ENCODE results near the gene MAP3K12. TPM values are rescaled to one million over a fixed set of nuclear protein-coding genes. Genes with fewer than 3 reads are reported as not detected.
A peak's percentile ranks its signal among the peaks of the same experiment; 100 is the strongest.

MAP3K12 gene
- total RNA-seq, 1 experiment from 2014 or later: 14.7 TPM

GRCh38 chr12:53496752-53497032, 2.6 kb downstream of the MAP3K12 start:
- Histone ChIP-seq H3K9me3 (ENCODE audit: insufficient read depth, low read depth) (no peaks in the 10 kb centered on the region), H3K27me3 (ENCODE audit: insufficient read depth, low read depth) (no peaks in the 10 kb centered on the region), H4K20me1 (ENCODE audit: insufficient read depth) (no peaks in the 10 kb centered on the region), H3F3A (ENCODE audit: insufficient read depth, low read depth) (peaks cover 34% of the 10 kb centered on the region), H3K4me2 (peak overlapping the region; percentile 5), H3K9me2 (ENCODE audit: insufficient read depth) (no peaks in the 10 kb centered on the region), H3K4me1 (replicated peaks; ENCODE audit: insufficient read depth) (peaks cover 25% of the 10 kb centered on the region; the same call in 1 of the 2 replicates), H3K4me3 (no peak overlapping the region), H3K27ac (no peak overlapping the region), H3K79me2 (ENCODE audit: low read depth) (peaks cover 3% of the 10 kb centered on the region), H2AFZ (no peak overlapping the region), H3K36me3 (ENCODE audit: low read depth) (no peaks in the 10 kb centered on the region)
- no peak for DNase-seq
- POLR2A ChIA-PET (ENCODE audit: unreplicated experiment): interaction anchor here (0.7 kb wide), 1 partner anchor 398 kb away, joined by 4 read pairs; no protein-coding TSS in a partner anchor
- CTCF ChIA-PET: interaction anchor here (0.7 kb wide), 1 partner anchor 510 kb away, joined by 3 read pairs; no protein-coding TSS in a partner anchor
- TSS peak; percentile 20 for BruUV-seq (replicated peaks)
- TF ChIP-seq EZH2 (IDR thresholded peaks at IDR 0.05; ENCODE audit: low read depth) (no peak), CTCF (conservative IDR thresholded peaks at IDR 0.05) (no peak)
- intact Hi-C loops (cut with micrococcal nuclease; ENCODE audit: unreplicated experiment): no loop called here

GRCh38 chr12:53495903-53496751, 3.1 kb downstream of the MAP3K12 start:
- no peaks in the 10 kb centered on the region for H3K9me2 ChIP-seq (ENCODE audit: insufficient read depth)
- POLR2A ChIA-PET (ENCODE audit: unreplicated experiment): interaction anchor here (0.6 to 0.7 kb wide), 3 partner anchors 175 to 580 kb away, joined by 4 to 5 read pairs (median 4); no protein-coding TSS in a partner anchor
- peak; percentile 48 to 78 for DNase-seq
- no peak overlapping the region for H3K27ac ChIP-seq
- no peaks in the 10 kb centered on the region for H4K20me1 ChIP-seq (ENCODE audit: insufficient read depth)
- CTCF ChIA-PET: no interaction called here
- BruUV-seq (replicated peaks): no TSS peak
- H3K4me1 ChIP-seq (replicated peaks; ENCODE audit: insufficient read depth): peaks cover 25% of the 10 kb centered on the region; the same call in 1 of the 2 replicates
- no peaks in the 10 kb centered on the region for H3K27me3 ChIP-seq (ENCODE audit: insufficient read depth, low read depth)
- no peak overlapping the region for H2AFZ ChIP-seq
- H3F3A ChIP-seq (ENCODE audit: insufficient read depth, low read depth): peaks cover 34% of the 10 kb centered on the region
- H3K79me2 ChIP-seq (ENCODE audit: low read depth): no peaks in the 10 kb centered on the region
- H3K4me2 ChIP-seq: peak overlapping the region; percentile 5
- no peak for TF ChIP-seq CTCF (conservative IDR thresholded peaks at IDR 0.05)
- TF ChIP-seq EZH2 (IDR thresholded peaks at IDR 0.05; ENCODE audit: low read depth): no peak
- H3K4me3 ChIP-seq: no peak overlapping the region
- intact Hi-C loops (cut with micrococcal nuclease; ENCODE audit: unreplicated experiment): no loop called here
- H3K9me3 ChIP-seq (ENCODE audit: insufficient read depth, low read depth): no peaks in the 10 kb centered on the region
- no peaks in the 10 kb centered on the region for H3K36me3 ChIP-seq (ENCODE audit: low read depth)

GRCh38 chr12:53493610-53494391, 5.5 kb downstream of the MAP3K12 start:
- DNase-seq: peak in 1 of 2 experiments; percentile 6
- TF ChIP-seq CTCF (conservative IDR thresholded peaks at IDR 0.05): no peak
- TF ChIP-seq EZH2 (IDR thresholded peaks at IDR 0.05; ENCODE audit: low read depth): no peak
- ChIA-PET CTCF (interaction anchor here (0.6 to 0.9 kb wide), 2 partner anchors 132 to 173 kb away, joined by 4 to 5 read pairs; partner anchors contain the start of genes AAAS and ATF7), POLR2A (ENCODE audit: unreplicated experiment) (interaction anchor here (0.6 to 0.7 kb wide), 3 partner anchors 77 to 679 kb away, joined by 4 to 22 read pairs (median 5); no protein-coding TSS in a partner anchor)
- peak overlapping the region; percentile 83 for H3K4me2 ChIP-seq
- intact Hi-C loops (cut with micrococcal nuclease; ENCODE audit: unreplicated experiment): no loop called here
- H3K9me2 ChIP-seq (ENCODE audit: insufficient read depth): no peaks in the 10 kb centered on the region
- H3K4me3 ChIP-seq: peak overlapping the region; percentile 64
- no peaks in the 10 kb centered on the region for H3K9me3 ChIP-seq (ENCODE audit: insufficient read depth, low read depth)
- peaks cover 25% of the 10 kb centered on the region; the same call in 1 of the 2 replicates for H3K4me1 ChIP-seq (replicated peaks; ENCODE audit: insufficient read depth)
- peaks cover 29% of the 10 kb centered on the region for H3F3A ChIP-seq (ENCODE audit: insufficient read depth, low read depth)
- no peaks in the 10 kb centered on the region for H4K20me1 ChIP-seq (ENCODE audit: insufficient read depth)
- H3K79me2 ChIP-seq (ENCODE audit: low read depth): no peaks in the 10 kb centered on the region
- H3K36me3 ChIP-seq (ENCODE audit: low read depth): no peaks in the 10 kb centered on the region
- no TSS peak for BruUV-seq (replicated peaks)
- peak overlapping the region; percentile 92 for H2AFZ ChIP-seq
- H3K27ac ChIP-seq: no peak overlapping the region
- no peaks in the 10 kb centered on the region for H3K27me3 ChIP-seq (ENCODE audit: insufficient read depth, low read depth)

All from PC-9 (cell line).